Midbrain (tissue), 1 donor: ENCODE data around the gene TNFRSF11A.

Experiments used
- DNase-seq: peaks from one replicate; lab custom pipeline; 2025; lab: John Stamatoyannopoulos, UW

Gene TNFRSF11A

DNA sequence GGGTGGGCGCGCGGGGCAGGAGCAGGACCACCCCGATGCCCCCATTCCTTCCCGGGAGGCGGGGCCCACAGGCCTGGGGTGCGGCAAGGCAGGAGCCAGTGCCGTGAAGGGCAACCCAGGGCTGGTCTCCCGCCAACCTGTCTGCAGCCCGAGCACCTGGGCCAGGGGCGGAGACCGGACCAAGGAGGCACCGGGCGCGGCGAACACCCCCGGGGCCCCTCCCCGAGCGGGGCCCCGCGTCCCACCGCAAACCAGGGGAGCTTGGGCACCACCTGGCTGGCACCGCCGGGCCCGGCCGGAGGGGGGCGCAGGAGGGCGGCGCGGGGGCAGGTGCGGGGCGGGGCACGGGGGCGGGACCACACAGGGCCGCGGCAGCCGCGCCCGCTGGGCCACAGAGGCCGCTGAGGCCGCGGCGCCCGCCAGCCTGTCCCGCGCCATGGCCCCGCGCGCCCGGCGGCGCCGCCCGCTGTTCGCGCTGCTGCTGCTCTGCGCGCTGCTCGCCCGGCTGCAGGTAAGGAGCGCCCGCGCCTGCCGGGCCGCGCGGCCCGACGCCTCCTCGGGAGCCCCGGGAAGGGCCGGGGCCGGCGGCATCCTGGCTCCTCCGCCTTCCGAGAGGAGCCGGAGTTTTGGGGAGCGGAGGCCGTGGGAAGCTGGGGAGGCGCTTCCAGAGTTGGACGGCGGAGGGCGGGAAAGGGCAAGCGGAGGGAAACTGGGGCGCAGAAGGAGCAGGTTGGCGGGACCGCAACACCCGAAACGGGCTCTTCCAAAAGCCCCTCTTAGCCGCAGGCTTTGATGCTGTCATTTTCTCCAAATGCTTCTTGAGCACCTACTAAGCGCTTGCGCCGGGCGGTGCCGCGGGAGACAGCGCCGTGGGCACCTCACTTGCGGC is at the start of gene TNFRSF11A:
Gene TNFRSF11A (plus strand): TSS at position 394 of the 889 bp plus-strand sequence. CDS start 43 bp downstream, at position 437.
- DNase-seq, result no peak

DNA sequence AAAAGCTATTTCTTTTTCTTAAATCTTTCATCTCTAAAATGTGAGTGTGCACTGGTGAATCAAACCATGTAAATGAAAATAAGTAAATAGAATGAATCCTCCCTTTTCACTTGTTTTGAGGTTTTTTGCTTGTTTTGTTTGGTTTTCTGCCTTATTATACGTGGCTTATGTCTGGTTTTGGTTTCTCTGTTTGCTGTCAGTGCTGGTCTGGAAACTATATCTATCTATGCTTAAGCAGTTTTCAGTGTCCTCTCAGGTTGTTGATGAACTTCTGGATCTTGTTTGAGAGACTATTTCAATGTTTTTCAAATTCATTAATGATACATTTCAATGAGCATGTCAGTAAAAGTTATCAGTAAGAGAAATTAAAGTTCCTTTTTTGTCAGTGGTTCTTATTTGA is 48.1 kb upstream of the TNFRSF11A start:
- no peak for DNase-seq

GRCh38 chr18:62279561-62279960 is 45.5 kb upstream of the TNFRSF11A start:
- no peak for DNase-seq

- no peak for DNase-seq
These were observed 45.1 kb upstream of the TNFRSF11A start for GRCh38 chr18:62280058-62280457.

DNA sequence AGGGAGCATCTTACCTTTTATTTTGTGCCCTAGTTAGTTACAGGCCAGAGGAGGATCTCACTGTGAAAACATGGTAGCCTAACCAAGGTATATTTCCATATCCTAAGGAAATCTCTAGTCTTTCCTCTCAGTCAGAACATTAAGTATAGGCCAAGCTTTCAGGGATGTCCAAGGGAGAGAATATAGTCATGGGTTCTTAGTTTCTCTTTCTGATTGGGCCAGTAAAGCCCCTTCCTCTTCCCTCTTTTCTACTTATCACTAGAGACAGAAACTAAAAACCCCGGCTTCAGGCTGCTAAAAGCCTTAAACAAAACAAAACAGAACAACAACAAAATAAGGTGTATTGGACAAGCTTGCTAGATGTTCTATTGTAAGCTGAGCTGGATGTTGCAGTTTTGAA is 44.3 kb upstream of the TNFRSF11A start:
- no peak for DNase-seq

DNA sequence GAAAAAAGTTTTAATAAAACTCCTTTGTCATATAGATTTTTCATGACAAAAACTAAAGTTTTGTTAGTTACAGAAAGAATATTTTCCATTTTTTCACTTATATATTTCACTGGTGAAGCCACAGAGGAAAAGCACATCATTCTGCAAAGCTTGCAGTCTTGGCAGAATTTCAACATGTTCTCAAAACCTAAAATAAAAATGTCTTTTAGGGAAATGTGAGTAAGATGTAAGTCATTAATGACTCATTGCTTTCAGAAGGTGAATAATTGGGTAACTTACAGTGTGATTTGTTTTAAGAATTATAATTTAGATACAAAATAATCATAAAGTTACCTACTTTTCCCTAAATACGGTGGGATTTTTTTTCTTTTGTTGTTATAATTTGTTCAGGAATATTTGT is 43.4 kb upstream of the TNFRSF11A start:
- DNase-seq, result no peak

DNA sequence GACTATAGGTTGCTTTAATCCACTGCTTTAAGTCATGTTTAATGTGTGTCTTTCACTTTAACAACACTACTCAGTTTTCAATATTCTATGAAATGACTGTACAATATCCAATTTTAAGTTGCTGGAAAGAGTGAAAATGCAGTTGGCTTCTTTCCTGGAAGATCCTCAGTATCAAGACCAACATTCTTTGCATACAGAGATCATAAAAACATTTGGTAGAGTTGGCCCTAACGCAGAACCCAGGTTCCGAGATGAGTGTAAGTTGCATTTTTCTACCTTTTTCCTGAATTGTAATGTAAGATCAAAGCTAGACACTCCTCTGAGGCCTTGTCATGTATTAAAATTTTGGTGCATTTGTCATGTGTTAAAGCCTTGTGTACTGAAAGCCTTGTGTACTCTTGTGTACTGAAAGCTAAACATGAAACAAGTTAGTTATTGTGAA is 42.9 kb upstream of the TNFRSF11A start:
- DNase-seq, result no peak

DNA sequence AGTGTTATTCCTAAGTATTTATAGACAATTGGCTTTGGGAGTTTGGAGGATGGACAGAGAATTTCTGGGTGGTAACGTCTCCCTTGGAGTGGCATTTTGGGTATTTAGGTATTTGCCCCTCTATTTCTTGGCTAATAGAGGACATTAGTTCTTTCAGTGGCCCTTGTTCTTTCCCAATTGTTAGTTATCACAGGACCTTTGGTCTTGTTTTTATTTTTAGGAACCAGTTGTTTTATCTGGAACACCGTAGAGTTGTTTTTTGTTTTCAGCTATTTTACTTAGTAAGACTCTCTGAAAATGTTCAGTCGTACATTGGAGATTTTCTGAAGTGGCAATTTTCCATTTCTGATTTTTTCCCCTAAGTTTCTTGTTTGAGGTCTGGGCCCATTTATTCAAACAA is 40.5 kb upstream of the TNFRSF11A start:
- no peak for DNase-seq

- no peak for DNase-seq
These were observed 39.8 kb upstream of the TNFRSF11A start for GRCh38 chr18:62285281-62285680.

GRCh38 chr18:62287781-62288664 is 37.1 kb upstream of the TNFRSF11A start:
- DNase-seq, result no peak

DNA sequence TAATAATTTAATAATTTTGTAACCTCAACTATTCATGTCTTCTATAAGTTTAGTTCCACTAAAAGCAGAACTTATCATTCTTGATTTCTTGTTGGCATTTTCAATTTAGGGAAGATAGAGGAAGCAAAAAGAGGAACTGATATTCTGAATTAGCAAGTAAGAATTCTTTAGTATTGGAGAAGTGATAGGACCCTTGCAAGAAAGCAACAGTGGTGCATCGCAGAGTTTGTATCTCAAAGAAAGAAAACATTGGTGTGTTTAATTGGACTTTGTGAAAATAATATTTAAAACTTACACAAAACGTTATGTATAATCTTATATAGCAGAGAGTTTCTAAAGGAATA is 36.5 kb upstream of the TNFRSF11A start:
- no peak for DNase-seq

DNA sequence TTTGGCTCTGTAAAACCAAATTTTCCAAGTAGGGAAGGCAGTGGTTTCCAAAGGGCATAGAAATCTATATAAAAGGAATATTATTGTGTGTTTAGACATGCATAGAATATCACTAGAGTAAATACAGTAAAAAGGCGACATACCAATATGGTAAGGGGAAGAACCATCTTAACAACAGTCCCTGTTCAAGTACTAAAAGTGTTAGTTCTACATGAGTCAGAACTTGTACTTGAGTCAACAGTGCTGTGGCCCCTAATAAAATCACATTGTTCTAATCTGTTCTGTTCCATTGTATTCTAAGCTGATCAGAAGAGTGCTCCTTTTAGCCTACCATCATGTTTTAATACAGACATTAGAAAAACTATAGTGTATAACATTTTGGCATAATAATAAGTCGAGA is 36.1 kb upstream of the TNFRSF11A start:
- no peak for DNase-seq

DNA sequence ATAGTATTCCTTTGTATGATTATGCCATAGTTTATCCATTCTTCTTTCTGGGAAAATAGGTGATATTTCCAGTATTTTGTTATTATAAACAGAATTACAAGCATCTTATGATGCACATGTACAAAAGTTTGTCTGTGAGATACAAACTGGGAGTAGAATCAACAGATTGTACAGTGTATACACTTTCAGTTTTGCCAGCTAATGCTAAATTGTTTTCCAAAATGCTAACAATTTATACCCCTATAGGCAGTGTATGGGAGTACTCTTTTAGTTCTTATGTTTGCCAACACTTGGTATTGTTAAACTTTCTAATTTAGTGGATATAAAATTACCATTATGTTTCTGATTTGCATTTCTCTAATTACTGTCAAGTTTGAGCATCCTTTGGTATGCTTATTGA is 31.0 kb upstream of the TNFRSF11A start:
- DNase-seq, result no peak

- DNase-seq, result no peak
These were observed 24.6 kb upstream of the TNFRSF11A start for GRCh38 chr18:62300359-62300963.

DNA sequence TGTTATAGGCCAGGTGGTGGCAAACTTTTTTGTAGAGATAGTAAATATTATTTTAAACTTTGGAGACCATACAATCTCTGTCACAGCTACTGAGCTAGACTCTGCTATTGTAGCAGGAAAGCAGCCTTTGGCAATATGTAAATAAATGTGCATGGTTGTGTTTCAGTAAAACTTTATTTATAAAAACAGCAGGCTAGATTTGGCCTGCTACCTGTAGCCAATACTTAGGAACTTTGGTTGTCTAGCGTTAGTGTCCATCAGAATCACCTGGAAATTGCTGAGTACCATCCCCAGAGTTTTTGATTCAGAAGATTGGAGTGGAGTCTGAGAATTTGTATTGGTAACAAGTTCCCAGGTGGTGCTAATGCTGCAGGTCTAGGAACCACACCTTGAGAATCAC is 23.8 kb upstream of the TNFRSF11A start:
- no peak for DNase-seq

GRCh38 chr18:62312851-62313250 is 12.3 kb upstream of the TNFRSF11A start:
- no peak for DNase-seq

GRCh38 chr18:62318228-62319180 is 6.6 kb upstream of the TNFRSF11A start:
- DNase-seq, result no peak

DNA sequence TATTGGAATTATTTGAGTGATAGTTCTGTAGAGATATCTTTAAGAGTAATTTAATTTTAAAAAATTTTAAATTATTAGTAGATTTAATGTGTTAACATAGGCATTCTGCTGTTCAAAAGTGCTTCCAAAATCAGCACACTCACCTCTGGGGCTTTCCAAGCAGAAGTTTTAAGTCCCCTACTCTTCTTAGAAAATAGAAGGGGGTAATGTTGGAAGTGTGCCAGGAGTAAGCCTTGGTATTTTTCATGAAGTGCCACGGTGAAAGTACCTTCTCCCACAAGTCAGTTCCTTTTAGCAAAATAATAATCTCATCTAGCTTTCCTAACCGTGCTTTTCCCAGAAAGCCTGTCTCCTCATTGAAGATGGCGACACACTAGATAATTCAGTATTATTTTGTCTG is 3.9 kb upstream of the TNFRSF11A start:
- DNase-seq, result no peak

GRCh38 chr18:62323483-62324180 is 1.5 kb upstream of the TNFRSF11A start:
- DNase-seq, result no peak

GRCh38 chr18:62324181-62324828 is 805 bp upstream of the TNFRSF11A start:
- no peak for DNase-seq
